ENCODE results near the gene NKX2-3.

The NKX2-3 gene

DNA sequence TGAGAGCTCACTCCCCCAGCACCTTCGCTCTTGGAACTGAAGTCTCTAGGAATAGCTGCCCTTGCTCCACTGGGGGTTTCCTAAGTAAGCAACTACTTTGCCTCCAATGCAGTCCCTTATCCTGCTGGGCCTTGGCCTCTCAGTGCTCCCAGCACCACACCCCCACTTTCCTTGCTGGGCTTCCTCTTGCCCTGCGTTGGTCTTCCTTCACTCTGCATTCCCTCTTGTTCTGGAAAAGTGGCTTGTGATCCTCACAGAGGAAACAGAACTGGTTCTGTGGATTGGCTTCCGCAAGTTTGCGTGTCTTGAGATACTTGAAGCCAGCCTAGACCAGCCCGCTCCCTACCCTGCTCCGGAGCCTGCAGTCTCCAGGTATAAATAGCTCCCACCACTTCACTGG lies 6.4 kb downstream of the NKX2-3 start:
- DNase-seq, result no peak

DNA sequence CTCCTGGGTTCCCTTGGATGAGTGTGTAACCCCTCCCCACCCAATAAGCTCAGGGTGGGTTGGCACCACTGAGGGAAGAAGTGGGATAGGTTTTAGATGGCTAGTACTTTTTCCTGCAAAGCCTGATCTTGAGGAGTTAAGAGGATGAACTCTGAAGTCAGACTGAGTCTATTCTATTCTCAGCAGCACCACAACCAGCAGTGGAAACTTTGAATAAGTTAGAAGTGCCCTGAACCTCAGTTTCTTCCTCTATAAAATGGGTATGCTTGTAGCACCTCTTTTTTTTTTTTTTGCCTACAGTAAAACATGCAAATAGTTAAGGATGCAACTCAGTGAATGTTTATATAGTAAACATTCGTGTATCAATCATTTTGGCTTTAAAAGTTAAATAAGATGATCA lies 7.1 kb downstream of the NKX2-3 start:
- DNase-seq, result no peak

GRCh38 chr10:99540306-99540656 lies 7.5 kb downstream of the NKX2-3 start:
- DNase-seq, result no peak

DNA sequence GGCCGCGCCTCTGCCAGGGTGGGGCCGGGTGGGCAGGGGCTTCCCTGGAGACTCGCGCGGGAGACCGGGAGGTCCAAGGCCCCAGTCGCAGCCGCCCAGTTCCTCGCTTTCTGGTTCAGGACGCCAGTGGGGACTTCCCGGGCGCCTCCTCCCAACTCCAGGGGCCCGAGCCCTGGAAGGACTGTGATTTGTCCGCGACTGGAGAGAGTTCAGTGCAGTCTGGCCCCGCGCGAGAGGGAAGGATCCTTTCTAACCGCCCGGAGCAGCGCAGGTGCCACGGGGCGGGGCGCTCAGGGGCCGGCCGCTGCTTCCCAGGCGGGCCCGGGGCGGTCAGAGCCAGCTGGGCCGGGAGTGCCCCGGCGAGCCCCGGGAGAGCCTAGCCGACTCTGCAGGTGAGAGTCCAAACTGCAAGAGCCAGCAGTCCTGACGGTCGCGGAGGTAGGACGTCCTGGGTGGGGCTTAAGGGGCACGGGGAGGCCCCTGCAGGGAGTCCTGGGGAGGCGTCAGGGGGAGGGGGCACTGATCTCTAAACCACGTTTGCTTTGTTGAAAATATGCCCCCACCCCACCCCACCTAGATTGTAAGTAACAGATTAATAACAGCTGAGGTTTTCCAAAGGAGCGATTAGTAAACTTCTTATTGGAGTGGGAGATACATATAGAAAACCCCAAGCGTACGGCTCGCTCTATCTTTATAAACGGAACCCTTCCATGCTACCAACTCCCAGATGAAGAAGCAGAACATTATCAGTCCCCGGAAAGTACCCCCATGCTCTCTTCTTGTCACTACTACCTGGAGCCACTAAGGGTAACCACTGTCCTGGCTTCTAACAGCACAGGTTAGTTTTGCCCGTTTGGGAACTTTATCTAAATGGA lies 8.2 kb downstream of the NKX2-3 start:
- DNase-seq, result no peak

- DNase-seq, result no peak
Measured at GRCh38 chr10:99544322-99544721, 11.6 kb downstream of the NKX2-3 start.

GRCh38 chr10:99548041-99548530 lies 15.3 kb downstream of the NKX2-3 start:
- DNase-seq, result no peak

DNA sequence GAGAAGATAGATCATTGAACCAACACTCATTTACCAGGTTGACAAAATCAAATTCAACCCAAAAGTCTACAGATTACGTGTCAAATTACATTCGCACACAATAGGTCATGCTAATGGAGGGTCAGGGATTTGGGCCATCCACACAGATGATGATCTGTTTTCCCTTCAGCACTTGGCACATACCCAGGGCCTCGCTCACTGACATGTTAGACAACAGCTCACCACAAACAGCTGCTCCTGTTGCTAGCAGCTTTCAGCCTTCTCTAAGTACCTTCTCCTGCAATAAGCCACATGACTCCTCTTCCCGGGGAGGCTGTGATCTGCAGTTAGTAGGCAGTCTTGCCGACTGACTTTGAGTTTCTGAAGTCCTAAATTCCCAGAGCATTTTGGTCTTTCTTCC lies 18.4 kb downstream of the NKX2-3 start:
- peak; percentile 52 for DNase-seq

DNA sequence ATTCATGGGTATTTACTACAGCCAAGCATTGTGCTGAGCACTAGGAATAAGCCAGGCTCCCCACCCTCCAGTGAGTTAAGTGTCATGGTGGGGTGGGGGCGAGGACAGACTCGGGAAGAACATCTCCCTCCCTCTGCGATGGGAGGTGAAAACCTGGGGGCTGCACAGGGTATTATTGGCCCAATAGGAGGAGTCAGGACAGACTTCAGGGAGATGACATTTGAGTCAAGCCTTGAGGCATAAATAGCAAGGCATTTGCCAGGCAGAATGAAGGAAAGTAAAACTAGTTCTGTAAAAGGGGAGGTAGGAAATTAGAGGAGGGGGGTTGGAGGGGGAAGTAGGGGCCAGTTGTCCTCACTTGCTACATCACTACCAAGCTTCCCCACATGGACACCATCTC lies 18.9 kb downstream of the NKX2-3 start:
- DNase-seq, result no peak

DNA sequence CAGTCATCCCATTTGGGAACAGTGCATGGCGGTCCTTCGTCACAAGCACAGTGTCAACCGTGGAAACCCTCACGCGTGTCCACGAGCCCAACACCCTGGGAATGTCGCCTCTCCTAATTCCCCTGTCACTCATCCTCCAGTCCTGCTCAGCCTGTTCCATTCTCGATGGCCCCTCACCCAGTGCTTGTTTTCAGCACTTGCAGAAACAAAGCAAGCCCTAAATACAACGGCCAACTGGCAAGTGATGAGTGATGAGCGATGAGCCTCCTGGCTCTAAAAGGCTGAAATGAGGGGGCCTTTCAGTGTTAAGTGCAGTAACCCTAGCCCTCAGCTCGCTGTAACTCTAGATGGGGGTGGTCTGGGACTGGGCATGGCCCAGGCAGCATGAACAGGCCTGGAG lies 22.6 kb downstream of the NKX2-3 start:
- no peak for DNase-seq

DNA sequence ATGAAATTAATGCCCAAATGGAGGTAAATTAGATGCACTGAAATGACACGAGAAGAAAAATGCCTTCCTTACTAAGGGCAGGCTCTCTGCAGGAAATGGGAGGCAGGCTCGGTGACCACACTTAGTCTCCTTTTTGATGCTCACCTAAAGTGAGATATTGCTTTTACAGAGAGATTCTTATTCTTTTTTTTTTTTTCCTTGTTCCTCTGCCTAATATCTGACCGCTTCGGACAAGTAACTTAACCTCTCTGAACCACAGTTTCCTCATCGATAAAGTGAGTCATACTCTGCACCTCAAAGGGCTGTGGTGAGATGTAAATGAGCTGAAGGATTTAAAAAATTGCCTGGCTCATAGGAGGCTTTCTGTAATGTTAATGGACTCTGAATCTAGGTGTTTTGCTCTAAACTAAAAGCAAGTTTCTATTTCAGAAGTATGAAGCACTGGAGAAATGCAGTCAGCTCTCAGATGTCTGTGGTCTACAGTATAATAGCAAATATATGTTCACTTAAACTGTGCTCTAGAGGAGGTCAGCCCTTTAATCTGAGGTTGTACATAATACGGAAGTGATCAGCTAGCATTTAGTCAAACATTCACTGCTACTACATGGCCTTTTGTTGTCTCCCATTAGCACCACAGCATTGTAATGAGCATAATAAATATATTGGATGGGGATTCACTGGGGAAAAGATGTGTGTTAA lies 23.2 kb downstream of the NKX2-3 start:
- DNase-seq, result no peak

DNA sequence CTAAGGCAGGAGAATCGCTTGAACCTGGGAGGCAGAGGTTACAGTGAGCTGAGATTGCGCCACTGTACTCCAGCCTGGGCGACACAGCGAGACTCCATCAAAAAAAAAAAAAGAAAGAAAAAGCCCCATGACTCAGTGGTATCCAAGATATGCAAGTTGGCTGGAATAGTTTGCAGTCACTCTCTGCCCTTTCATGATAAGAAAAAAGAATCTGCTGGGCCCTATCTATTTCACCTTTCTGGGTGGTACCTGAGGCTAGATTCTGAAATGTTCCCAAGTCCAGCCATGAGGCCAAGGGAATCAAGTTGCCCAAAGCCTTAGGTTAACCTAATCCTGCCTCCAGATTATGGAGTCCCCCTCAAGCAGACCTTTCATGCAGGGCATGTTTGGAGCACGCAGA lies 24.3 kb downstream of the NKX2-3 start:
- DNase-seq, result no peak

DNA sequence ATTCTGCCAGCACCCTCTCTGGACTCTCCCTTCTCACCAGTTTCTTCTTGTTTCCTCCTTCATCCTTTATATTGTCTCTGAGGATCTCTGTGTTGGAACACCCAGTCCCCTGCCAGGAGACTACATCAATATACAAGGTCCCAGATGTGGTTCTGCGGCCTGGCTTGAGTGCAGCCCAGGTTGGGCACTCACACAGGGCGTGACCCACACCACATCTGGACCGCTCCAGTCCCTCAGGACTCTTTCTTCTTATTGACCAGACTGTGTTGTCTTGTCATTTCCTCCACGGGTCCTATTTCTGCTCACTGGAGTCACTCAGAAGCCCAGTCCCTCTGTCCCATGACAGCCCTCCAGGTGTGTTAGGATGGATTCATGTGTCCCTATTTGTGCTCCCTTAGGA lies 26.0 kb downstream of the NKX2-3 start:
- DNase-seq, result no peak

DNA sequence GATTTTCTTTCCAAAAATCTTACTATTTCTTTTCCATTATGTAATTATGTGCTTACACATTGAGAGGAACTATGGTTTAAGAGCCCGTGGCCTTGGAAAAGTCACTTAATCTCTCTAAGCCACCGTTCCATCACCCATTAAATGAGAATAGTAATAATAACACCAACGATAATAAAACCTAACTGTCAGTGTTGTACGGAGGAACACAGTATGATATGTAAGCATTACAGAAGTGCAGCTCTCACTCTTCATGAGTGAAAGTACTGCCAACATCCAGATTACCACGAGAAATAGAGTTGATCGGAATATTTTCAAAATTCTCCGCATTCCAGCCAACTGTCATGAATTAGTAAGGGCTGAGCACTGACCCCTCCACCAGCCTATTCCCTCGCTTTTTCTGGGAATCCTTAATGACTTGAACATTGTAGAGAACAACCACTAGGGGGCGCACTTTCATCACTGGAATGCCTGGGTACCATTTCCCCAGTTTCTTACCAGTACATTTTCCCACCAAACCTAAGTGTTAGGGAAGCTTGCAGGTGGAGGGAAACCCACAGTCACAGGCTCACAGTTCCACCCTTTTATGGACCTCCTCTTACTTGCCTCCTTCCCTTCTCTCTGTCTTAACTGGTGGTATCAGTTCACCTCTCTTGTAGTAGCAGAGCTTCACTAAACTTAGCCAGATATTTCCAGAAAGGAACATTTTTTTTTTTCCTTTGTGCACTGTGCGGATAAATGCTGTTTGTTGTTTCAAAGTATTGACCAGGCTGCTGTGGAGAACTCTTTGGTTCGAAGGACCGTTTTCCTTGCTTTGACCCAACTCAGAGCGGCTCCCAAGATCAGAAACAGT lies 27.8 kb downstream of the NKX2-3 start:
- peak; percentile 28 for DNase-seq

DNA sequence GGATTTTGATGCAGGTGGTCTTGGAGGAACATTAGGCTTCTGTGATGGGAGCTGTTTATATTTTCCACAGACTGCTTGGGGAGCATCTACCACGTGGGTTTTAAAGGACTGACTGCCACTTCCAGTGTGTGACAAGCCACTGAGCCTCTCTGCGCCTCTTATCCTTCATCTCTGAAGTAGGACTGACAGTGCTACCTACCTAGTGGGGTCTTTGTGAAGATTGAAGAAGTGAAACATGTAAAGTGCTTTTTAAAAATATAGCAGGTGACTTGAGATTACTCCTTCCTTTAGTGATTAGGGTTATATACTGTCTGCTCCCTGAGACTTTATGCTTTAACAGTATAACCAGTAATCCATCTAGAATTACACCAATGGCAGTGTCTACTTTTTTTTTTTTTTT lies 29.9 kb downstream of the NKX2-3 start:
- DNase-seq, result no peak

DNA sequence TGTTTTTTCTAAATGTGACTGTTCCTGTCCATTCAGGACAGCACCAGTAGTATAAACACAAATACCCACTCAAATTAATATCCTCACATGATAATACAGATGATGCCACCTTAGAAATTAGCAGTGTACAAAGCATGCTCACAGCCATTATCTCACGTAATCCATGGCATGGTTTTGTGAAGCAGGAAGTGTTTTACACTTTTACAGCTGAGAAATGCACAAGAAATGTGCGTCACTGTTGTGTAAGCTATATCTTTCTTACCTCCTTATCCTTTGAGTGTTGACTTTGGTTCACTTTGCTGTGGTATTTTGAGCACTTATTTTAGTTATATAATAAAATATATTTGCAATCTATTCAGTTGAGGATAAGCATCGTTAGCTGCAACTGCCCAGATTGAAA lies 31.6 kb downstream of the NKX2-3 start:
- no peak for DNase-seq

DNA sequence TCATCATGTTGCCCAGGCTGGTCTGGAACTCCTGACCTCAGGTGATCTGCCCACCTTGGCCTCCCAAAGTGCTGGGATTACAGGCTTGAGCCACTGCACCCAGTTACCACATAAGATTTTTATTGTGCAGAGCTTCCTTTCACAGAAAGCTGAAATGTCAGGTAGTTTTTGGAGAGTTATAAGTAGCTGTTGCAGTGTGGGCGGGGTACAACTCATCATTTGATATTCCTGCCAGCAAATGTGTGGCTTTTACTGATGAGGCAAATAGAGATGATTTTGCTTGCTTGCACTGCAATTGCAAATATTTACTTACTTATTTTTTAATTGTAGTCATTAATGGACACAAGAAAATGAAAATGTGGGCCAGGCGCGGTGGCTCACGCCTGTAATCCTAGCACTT lies 32.4 kb downstream of the NKX2-3 start:
- DNase-seq, result no peak

- DNase-seq, result no peak
Measured at GRCh38 chr10:99569253-99569939, 36.7 kb downstream of the NKX2-3 start.

GRCh38 chr10:99569961-99570360 lies 37.2 kb downstream of the NKX2-3 start:
- no peak for DNase-seq

DNA sequence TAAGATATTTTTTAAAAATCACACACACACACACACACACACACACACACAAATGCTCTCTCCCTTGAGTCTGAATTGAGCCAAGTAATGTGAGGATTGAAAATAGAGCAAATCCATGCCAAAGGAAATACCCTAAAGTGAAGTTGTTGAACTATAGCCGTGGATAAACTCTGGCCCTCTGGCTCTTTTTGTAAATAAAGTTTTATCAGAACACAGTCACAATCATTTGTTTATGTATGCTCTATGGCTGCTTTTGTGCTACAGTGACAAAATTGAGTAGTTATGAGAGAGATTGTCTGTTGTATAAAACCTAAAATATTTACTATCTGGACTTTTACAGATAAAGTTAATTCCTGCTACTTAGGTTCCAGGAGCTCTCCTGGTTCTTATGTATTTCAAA lies 39.1 kb downstream of the NKX2-3 start:
- DNase-seq, result no peak

GRCh38 chr10:99573790-99574189 lies 41.0 kb downstream of the NKX2-3 start:
- no peak for DNase-seq

DNA sequence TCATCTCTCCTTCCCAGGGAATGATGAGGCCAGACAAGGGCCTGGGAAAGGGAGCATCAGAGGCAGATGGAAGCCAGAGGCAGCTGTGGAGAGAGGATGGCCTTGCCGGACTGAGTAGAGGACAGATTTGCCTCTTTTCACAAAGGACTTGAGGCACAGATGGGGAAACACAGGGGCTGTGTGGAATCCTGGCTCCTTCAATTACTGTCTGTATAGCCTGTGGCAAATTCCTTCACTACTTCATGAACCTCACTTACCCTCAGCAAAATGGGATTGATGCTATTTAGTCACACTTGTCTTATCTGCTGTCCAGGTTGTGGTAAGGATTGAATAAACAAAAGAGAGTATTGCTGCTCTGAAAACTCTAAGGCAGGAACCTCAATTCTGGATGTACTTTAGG lies 47.2 kb downstream of the NKX2-3 start:
- DNase-seq, result no peak

DNA sequence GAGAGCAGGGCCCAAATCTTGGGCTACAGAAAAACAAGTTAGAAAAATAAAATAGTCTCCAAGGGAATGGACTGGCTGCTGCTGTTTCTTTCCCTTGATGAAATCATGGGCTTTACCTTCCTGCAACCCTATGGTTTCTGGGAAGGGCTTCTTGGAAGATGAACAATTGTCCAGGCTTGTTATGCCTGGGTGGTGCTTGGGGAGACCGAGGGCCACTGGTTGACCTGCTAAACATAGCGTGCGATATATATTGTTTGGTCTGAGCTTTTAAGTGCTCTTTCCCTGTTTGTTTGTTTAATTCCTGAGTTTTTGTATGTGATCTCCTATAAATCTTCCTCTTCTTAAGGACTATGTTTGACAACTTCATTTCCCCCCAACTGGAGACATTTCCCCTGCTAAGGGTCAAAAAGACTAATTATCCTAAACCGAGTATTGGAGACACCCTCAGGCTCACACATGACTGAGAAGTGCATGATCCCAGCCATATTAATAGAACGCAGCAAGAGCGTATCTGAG lies 49.6 kb downstream of the NKX2-3 start:
- no peak for DNase-seq

DNA sequence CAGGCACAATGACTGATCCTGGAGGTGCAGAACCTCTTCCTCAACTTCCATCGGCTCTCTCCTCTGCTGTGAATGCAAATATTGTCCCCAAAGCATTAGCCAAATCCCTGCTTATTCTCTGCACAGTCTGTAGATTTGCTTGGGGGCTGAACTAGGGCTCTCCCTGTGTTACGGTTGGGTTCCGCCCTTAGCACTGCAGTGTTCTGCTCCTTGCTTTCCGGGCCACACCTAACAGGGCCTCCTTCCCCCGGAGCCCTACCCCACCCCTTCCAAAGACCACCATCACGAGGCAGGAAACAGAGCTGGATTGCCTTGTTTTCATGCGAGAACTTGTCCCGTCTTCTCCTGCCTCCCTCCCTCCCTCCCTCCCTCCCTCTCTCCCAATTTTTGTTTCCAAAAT lies 50.9 kb downstream of the NKX2-3 start:
- DNase-seq, result no peak

Data from femur (tissue), 1 donor.